ENCODE measurements around the gene PKP4.

PKP4 gene

DNA sequence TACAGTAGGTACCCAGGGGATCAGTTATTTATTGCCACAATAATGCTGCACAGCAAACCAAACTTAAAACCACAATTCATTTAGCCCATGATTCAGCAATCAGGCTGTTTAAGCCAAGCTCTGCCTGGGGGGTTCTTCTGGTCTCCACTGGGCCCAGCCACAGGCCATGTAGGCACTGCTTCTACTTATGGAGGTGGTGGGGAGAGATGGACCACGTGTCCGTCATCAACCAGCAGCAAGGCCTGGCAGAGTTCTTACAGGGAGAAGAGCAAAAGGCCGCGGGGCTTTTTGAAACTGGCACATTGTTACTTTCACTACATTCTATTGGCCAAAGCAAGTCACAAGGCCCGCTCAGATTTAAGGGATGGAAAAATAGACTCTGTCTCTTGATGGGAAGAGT is 262.1 kb downstream of the PKP4 start:
- DNase-seq (ENCODE audit: low spot score): no peak

DNA sequence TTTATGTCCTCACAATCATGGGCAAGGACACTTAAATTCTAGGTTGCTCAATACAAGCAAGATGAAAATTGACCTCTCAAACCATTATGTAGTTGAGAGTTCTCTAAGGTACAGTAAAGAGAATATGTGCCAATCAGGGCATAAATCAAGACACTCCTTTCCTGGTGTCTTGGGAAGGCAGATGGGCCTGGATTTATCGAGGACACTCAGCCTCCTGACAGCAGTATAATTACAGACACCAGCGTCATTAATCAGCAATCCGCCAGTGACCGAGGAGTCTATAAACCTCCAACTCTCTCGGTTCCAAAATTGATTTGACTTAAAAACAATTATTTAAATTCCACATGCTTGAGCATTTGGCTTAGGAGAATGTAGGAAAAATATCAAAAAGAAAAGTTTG is 262.7 kb downstream of the PKP4 start:
- DNase-seq (ENCODE audit: low spot score): no peak

DNA sequence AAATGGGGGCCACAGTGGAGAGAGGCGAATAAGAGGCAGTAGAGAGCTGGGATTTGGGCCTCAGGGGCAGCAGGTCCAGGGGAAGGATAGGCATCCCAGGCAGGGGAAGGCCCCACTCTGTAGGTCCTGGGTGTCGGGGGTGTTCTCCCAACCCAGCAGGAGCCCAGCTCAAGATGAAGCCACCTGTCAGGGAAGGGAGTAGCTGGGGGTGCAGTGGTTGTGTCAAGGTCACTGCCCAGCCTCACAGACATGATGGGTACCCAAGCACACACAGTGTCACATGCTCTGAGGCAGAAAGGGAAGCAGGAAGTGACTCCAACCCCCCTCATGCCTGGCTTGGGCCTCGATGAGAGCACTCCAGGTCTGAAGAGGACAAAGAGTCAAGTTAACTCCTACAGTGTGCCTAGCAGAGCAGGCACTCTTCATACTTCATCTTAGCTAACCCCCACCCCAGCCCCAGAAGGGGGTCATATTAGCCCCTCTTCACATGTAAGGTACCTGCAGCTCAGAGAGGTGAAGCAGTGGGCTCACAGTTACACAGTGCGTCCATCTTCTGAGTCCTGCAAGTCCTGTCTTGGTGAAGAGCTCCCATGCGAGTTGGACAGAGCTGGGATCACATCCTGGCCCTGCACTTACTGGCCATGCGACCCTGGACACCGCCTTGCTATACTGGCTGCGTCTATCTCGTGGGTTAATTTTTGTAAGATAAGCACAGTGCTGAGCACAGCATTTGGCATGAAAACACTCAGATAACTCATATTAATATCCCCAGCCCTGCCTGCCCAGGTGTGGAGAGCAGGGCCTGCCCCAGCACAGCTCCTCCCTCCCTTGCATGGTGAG is 265.7 kb downstream of the PKP4 start:
- no peak for DNase-seq (ENCODE audit: low spot score)

DNA sequence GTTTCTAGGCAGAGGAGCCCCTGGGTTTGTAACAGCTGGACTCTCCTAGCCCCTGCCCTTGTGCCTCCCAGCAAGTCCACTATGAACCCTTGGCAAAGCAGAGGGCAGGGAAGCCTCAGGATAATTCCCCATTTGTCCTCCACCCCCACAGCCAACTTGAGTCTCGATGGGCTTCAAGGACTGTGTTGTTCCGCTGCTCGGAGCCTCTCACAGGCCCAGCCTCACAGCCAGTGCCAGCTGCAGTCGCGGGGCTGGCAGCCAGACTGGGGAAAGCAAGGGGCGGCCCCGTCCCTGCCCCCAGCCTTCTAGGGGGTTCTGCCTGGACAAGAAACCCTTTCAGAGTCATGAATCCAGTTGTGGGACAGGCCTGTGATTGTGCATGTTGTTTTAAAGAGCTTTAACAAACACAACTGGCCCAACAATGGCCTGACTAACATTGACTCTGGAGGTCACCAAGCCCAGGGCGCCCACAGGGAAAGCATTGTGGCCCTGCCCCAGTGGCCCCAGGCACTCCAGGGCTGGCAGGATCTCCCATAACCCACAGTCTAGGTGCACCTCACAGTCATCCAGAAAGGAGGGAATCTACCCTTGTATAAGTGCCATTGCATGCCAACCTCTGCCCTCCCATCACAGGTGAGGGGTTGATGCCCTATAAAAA is 266.6 kb downstream of the PKP4 start:
- no peak for DNase-seq (ENCODE audit: low spot score)

GRCh38 chr2:158723921-158724802 is 267.4 kb downstream of the PKP4 start:
- no peak for DNase-seq (ENCODE audit: low spot score)

- DNase-seq (ENCODE audit: low spot score): no peak
Observed at GRCh38 chr2:158724803-158725381, 268.1 kb downstream of the PKP4 start.

GRCh38 chr2:158725441-158725891 is 268.7 kb downstream of the PKP4 start:
- no peak for DNase-seq (ENCODE audit: low spot score)

DNA sequence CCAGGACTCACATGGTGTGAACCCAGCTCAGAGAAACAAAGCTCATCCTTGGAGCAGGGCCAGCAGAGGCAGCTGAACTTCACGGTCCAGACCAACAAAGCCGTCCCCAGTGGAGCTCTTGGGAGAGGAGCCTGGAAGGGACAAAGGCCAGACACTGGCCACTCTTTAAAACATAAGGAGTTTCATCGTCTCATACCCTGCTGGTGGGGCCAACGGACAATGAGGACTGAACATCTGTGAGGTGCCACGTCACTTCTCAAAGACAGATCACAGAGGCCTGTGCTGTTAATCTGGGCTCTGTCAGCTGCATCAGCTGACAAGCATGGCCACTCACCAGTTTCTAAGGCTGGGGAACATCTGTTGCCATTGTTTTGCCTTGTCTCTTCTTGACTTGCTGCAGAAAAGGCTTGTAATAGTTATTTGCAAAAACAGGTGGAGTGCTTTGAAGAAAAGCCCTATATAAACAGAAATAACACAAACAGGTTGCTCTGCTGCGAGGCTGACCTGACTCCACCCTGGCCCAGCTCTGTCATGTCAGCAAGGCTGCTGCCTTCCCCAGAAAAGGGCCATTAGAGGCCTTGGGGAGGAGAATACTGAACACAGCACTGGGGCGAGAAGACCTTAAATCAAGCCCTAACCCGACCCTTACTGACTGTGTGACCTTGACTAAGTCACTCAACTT is 270.3 kb downstream of the PKP4 start:
- DNase-seq (ENCODE audit: low spot score): no peak

- DNase-seq (ENCODE audit: low spot score): no peak
Observed at GRCh38 chr2:158728422-158728821, 271.7 kb downstream of the PKP4 start.

DNA sequence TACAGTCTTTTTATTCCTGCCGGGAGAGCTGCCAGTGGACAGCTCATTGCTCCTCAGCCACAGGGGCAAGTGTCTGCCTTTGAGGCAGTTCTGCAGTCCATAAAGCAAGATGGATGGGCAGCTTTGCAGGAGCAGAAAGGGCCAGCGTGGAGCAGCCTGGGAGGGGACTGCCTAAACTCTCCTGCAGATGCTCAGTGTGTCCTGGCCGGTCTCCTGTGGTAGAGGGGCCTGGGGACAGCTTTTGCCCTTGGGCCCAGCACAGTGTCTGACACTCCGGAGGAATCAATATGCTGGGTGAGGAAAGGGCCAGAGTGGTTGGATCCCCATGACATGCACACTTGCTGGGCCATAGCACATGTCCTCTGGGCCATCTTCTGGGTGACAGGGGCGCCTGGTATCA is 272.7 kb downstream of the PKP4 start:
- no peak for DNase-seq (ENCODE audit: low spot score)

DNA sequence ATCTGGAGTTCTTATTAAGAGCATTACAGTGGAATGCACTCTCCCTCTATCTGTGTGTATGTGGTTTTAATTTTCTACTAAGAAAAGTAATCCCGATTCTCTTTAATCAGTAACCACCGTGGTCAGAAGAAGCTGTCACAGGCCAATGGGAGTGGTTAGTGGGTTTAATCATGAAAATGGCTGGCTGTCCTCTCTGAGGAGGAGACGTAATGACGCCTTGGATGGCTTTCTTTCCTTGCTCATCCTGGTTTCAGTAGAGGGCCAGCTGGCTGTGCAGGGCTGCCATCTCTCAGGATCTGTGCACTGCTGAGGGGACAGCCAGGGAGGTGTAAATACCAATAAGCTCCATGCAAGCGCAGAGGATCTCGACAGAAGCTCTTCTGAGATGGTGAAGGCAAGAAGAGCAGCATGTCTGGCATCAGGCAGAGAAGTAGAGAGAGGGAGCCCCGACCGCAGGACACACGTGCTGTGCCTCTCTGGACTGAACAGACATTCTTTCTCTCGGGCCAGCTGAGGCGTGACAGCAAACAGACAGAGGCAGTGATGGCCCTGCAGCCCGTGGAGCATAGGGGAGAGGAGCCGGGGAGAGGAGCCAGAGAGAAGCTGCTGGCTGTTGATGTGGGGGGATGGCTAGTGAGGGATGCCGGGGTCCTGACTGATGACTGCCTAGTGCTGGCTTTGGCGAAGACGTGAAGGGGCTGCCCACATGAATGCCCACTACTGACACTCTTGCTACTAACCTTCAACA is 273.3 kb downstream of the PKP4 start:
- no peak for DNase-seq (ENCODE audit: low spot score)

GRCh38 chr2:158730621-158731140 is 273.9 kb downstream of the PKP4 start:
- DNase-seq (ENCODE audit: low spot score): no peak

DNA sequence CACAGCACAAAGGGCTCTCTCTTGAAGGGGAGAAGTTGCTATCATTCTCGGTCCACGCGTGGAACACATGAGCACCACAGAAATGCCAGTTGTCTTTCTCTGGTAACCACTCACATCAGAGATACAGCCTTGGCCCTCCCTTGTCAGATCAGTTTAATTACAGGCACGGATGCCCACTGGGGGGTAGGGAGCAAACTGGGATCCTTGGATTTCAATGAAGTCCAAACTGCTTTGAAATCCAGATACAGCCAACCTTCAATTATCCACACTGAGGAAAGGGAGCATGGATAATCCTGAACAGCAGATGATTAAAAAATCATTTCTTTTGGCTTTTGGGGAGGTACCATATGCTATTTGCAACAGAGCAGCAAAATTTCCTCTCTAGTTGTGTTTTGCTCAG is 274.6 kb downstream of the PKP4 start:
- no peak for DNase-seq (ENCODE audit: low spot score)
